HEK293 (cell line): ENCODE measurements around the gene GCH1.

Experiments
- GLI2 ChIP-seq: fragments of 450-650 bp; formaldehyde crosslinking; IDR thresholded peaks from 2 replicates; pipeline ENCODE4; 2017; ENCODE audit warnings: missing biosample characterization, missing genetic modification characterization, low read depth, borderline replicate concordance
- SCRT2 ChIP-seq: fragments of 450-650 bp; formaldehyde crosslinking; IDR thresholded peaks from 2 replicates; pipeline ENCODE4 v1.5.1; 2016; ENCODE audit warnings: missing biosample characterization, missing genetic modification characterization
- TRIM28 ChIP-seq: IDR thresholded peaks from 2 replicates; pipeline ENCODE4 v1.6.1; 2011; ENCODE audit warnings: low read length, control low read depth, borderline replicate concordance
- TSHZ1 ChIP-seq: fragments of 450-650 bp; formaldehyde crosslinking; IDR thresholded peaks from 2 replicates; pipeline ENCODE4 v1.5.1; 2016; ENCODE audit warnings: missing biosample characterization, missing genetic modification characterization, borderline replicate concordance
- YY2 ChIP-seq: fragments of 450-650 bp; formaldehyde crosslinking; IDR thresholded peaks from 2 replicates; pipeline ENCODE4 v1.5.1; 2016; ENCODE audit warnings: missing biosample characterization, missing genetic modification characterization
- ZBTB26 ChIP-seq: fragments of 450-650 bp; formaldehyde crosslinking; optimal IDR thresholded peaks from 2 replicates; pipeline ENCODE3; 2016; ENCODE audit warnings: missing biosample characterization, mild to moderate bottlenecking, missing genetic modification characterization
- ZFP37 ChIP-seq: fragments of 450-650 bp; formaldehyde crosslinking; IDR thresholded peaks from 2 replicates; pipeline ENCODE4 v1.5.1; 2016; ENCODE audit warnings: missing biosample characterization, missing genetic modification characterization
- ZFP41 ChIP-seq: fragments of 450-650 bp; formaldehyde crosslinking; IDR thresholded peaks from 2 replicates; pipeline ENCODE4 v1.5.1; 2016; ENCODE audit warnings: missing biosample characterization, missing genetic modification characterization, borderline replicate concordance
- ZNF10 ChIP-seq: fragments of 450-650 bp; formaldehyde crosslinking; IDR thresholded peaks from 2 replicates; pipeline ENCODE4 v1.5.1; 2017; ENCODE audit warnings: missing biosample characterization, missing genetic modification characterization
- ZNF112 ChIP-seq: fragments of 450-650 bp; formaldehyde crosslinking; IDR thresholded peaks from 2 replicates; pipeline ENCODE4 v1.5.0; 2017; ENCODE audit warnings: missing biosample characterization, missing genetic modification characterization
- ZNF174 ChIP-seq: fragments of 450-650 bp; formaldehyde crosslinking; IDR thresholded peaks from 2 replicates; pipeline ENCODE4 v1.5.0; 2017; ENCODE audit warnings: missing biosample characterization, mild to moderate bottlenecking, missing genetic modification characterization
- ZNF221 ChIP-seq: fragments of 450-650 bp; formaldehyde crosslinking; IDR thresholded peaks from 2 replicates; pipeline ENCODE4 v1.5.1; 2017; ENCODE audit warnings: missing biosample characterization, missing genetic modification characterization, borderline replicate concordance
- ZNF223 ChIP-seq: fragments of 450-650 bp; formaldehyde crosslinking; IDR thresholded peaks from 2 replicates; pipeline ENCODE4 v1.5.1; 2016; ENCODE audit warnings: missing biosample characterization, missing genetic modification characterization
- ZNF26 ChIP-seq: fragments of 450-650 bp; formaldehyde crosslinking; IDR thresholded peaks from 2 replicates; pipeline ENCODE4 v1.5.1; 2016; ENCODE audit warnings: missing biosample characterization, missing genetic modification characterization
- ZNF266 ChIP-seq: fragments of 450-650 bp; formaldehyde crosslinking; IDR thresholded peaks from 2 replicates; pipeline ENCODE4 v1.5.1; 2016; ENCODE audit warnings: missing biosample characterization, missing genetic modification characterization, low read depth
- ZNF324 ChIP-seq: fragments of 450-650 bp; formaldehyde crosslinking; IDR thresholded peaks from 2 replicates; pipeline ENCODE4 v1.5.1; 2016; ENCODE audit warnings: missing biosample characterization, missing genetic modification characterization
- ZNF391 ChIP-seq: fragments of 450-650 bp; formaldehyde crosslinking; IDR thresholded peaks from 2 replicates; pipeline ENCODE4 v1.5.1; 2016; ENCODE audit warnings: low read depth, missing biosample characterization, missing genetic modification characterization, borderline replicate concordance
- ZNF404 ChIP-seq: fragments of 450-650 bp; formaldehyde crosslinking; IDR thresholded peaks from 2 replicates; pipeline ENCODE4 v1.5.1; 2017; ENCODE audit warnings: missing biosample characterization, missing genetic modification characterization
- ZNF426 ChIP-seq: fragments of 450-650 bp; formaldehyde crosslinking; IDR thresholded peaks from 2 replicates; pipeline ENCODE4 v1.5.1; 2017; ENCODE audit warnings: missing biosample characterization, missing genetic modification characterization, mild to moderate bottlenecking, inconsistent platforms, moderate library complexity
- ZNF513 ChIP-seq: fragments of 450-650 bp; IDR thresholded peaks from 2 replicates; pipeline ENCODE4 v1.5.1; 2018; ENCODE audit warnings: missing biosample characterization, missing genetic modification characterization
- ZNF558 ChIP-seq: fragments of 450-650 bp; formaldehyde crosslinking; IDR thresholded peaks from 2 replicates; pipeline ENCODE4 v1.5.1; 2016; ENCODE audit warnings: missing biosample characterization, missing genetic modification characterization
- ZNF623 ChIP-seq: fragments of 450-650 bp; formaldehyde crosslinking; IDR thresholded peaks from 2 replicates; pipeline ENCODE4 v1.5.1; 2016; ENCODE audit warnings: missing biosample characterization, missing genetic modification characterization
- ZNF660 ChIP-seq: fragments of 450-650 bp; IDR thresholded peaks from 2 replicates; pipeline ENCODE4 v1.5.1; 2018; ENCODE audit warnings: missing biosample characterization, mild to moderate bottlenecking, missing genetic modification characterization
- ZNF704 ChIP-seq: fragments of 450-650 bp; formaldehyde crosslinking; IDR thresholded peaks from 2 replicates; pipeline ENCODE4 v1.5.1; 2016; ENCODE audit warnings: missing biosample characterization, missing genetic modification characterization
- ZNF792 ChIP-seq: fragments of 450-650 bp; formaldehyde crosslinking; IDR thresholded peaks from 2 replicates; pipeline ENCODE4 v1.5.1; 2016; ENCODE audit warnings: missing biosample characterization, missing genetic modification characterization
- ZXDB ChIP-seq: fragments of 450-650 bp; formaldehyde crosslinking; IDR thresholded peaks from 2 replicates; pipeline ENCODE4 v1.5.1; 2016; ENCODE audit warnings: missing biosample characterization, missing genetic modification characterization
- TF ChIP-seq, protein P1 (sequence below): fragments of 450-650 bp; formaldehyde crosslinking; IDR thresholded peaks from 2 replicates; pipeline ENCODE4 v1.5.1; 2017; ENCODE audit warnings: missing biosample characterization, missing genetic modification characterization
- TF ChIP-seq, protein P2 (sequence below): fragments of 450-650 bp; formaldehyde crosslinking; IDR thresholded peaks from 2 replicates; pipeline ENCODE4 v1.5.1; 2016; ENCODE audit warnings: missing biosample characterization, missing genetic modification characterization, low read depth

GCH1 gene

DNA sequence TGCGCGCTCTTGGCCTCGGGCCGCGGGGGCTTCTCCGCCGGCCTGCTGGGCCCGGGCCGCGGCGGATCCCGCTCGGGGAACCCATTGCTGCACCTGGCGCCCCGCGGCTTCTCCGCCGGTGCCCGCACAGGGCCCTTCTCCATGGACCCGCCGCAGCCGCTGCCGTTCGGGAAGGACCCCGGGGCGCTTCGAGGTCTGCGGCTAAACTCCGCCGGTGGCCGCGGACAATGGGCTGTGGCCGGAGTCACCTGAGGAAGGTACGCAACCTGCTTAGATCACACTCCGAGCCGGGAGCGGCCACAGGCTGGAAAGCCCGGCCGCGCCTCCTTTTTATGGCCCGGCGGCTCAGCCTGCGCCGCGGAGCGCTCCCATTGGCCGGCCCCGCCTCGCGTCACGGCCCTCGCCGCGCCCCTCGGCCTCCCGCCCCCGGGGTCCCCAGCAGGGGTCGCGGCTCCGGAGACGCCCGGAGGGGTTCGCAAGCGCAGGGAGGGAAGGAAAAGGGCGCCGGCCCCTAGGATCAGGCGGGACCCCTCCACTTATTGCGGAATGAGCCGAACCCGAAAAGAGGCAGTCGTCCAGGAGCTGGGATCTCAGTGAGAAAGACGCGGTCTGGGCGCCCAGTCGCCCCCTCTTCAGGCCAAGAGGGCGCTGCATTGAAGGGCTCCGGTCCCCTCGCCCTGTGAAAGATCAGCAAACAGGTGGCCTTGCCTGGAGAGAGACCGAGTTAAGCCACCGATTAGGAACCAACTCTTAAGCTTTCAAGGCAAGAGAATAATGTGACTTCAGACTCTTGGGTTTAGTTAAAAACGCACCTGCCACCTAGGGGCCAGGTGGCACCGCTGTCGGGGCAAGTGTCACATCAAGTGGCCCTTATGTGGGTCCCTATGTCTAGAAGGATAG, at the start of gene GCH1 (continued):
- TF ChIP-seq ZNF223 (no peak), ZNF623 (tag by site-specific recombination) (no peak), ZFP37 (no peak), ZXDB (tag by site-specific recombination) (peak; percentile 91; the same call in 1 of the 2 replicates), ZNF558 (tag by site-specific recombination) (no peak), ZNF404 (tag by site-specific recombination) (no peak), ZNF266 (tag by site-specific recombination) (no peak), GLI2 (tag by site-specific recombination) (no peak), ZBTB26 (tag by site-specific recombination) (peak; percentile 75), ZNF324 (tag by site-specific recombination) (no peak), ZNF792 (tag by site-specific recombination) (no peak), ZNF10 (tag by site-specific recombination) (no peak), ZNF221 (tag by site-specific recombination) (no peak), ZFP41 (tag by site-specific recombination) (no peak), SCRT2 (tag by site-specific recombination) (peak; percentile 92), YY2 (tag by site-specific recombination) (no peak), TSHZ1 (tag by site-specific recombination) (no peak), ZNF26 (no peak), ZNF174 (no peak), ZNF391 (no peak), ZNF426 (tag by site-specific recombination) (no peak), ZNF660 (no peak), TRIM28 (no peak), ZNF112 (tag by site-specific recombination) (no peak), ZNF513 (no peak), ZNF704 (tag by site-specific recombination) (no peak)
- TF ChIP-seq, protein P1, sequence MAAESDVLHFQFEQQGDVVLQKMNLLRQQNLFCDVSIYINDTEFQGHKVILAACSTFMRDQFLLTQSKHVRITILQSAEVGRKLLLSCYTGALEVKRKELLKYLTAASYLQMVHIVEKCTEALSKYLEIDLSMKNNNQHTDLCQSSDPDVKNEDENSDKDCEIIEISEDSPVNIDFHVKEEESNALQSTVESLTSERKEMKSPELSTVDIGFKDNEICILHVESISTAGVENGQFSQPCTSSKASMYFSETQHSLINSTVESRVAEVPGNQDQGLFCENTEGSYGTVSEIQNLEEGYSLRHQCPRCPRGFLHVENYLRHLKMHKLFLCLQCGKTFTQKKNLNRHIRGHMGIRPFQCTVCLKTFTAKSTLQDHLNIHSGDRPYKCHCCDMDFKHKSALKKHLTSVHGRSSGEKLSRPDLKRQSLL = peak; percentile 23; the same call in 1 of the 2 replicates
- TF ChIP-seq, protein P2, sequence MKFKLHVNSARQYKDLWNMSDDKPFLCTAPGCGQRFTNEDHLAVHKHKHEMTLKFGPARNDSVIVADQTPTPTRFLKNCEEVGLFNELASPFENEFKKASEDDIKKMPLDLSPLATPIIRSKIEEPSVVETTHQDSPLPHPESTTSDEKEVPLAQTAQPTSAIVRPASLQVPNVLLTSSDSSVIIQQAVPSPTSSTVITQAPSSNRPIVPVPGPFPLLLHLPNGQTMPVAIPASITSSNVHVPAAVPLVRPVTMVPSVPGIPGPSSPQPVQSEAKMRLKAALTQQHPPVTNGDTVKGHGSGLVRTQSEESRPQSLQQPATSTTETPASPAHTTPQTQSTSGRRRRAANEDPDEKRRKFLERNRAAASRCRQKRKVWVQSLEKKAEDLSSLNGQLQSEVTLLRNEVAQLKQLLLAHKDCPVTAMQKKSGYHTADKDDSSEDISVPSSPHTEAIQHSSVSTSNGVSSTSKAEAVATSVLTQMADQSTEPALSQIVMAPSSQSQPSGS (tag by site-specific recombination) = no peak
